ENCODE results near the gene ADAMTS12.
A peak's percentile ranks its signal among the peaks of the same experiment; 100 is the strongest.

ADAMTS12 gene

GRCh38 chr5:33824516-33825195 is 67.1 kb downstream of the ADAMTS12 start:
- no peak for TF ChIP-seq CTCF (IDR thresholded peaks at IDR 0.05; ENCODE audit: extremely low read depth, missing control alignments)
- peak; percentile 34 for DNase-seq (ENCODE audit: low spot score)

- no peak for DNase-seq (ENCODE audit: low spot score)
- no peak for TF ChIP-seq CTCF (IDR thresholded peaks at IDR 0.05; ENCODE audit: extremely low read depth, missing control alignments)
Measured at GRCh38 chr5:33817301-33817700, 74.5 kb downstream of the ADAMTS12 start.

GRCh38 chr5:33816791-33817190 is 75.0 kb downstream of the ADAMTS12 start:
- no peak for DNase-seq (ENCODE audit: low spot score)
- TF ChIP-seq CTCF (IDR thresholded peaks at IDR 0.05; ENCODE audit: extremely low read depth, missing control alignments) = no peak

- DNase-seq (ENCODE audit: low spot score) = no peak
- TF ChIP-seq CTCF (IDR thresholded peaks at IDR 0.05; ENCODE audit: extremely low read depth, missing control alignments) = no peak
Measured at GRCh38 chr5:33812746-33813145, 79.0 kb downstream of the ADAMTS12 start.

- DNase-seq (ENCODE audit: low spot score) = no peak
- TF ChIP-seq CTCF (IDR thresholded peaks at IDR 0.05; ENCODE audit: extremely low read depth, missing control alignments) = no peak
Measured at GRCh38 chr5:33810491-33811120, 81.2 kb downstream of the ADAMTS12 start.

- no peak for TF ChIP-seq CTCF (IDR thresholded peaks at IDR 0.05; ENCODE audit: extremely low read depth, missing control alignments)
- DNase-seq (ENCODE audit: low spot score) = no peak
Measured at GRCh38 chr5:33809936-33810335, 81.9 kb downstream of the ADAMTS12 start.

- no peak for DNase-seq (ENCODE audit: low spot score)
- no peak for TF ChIP-seq CTCF (IDR thresholded peaks at IDR 0.05; ENCODE audit: extremely low read depth, missing control alignments)
Measured at GRCh38 chr5:33808699-33809098, 83.1 kb downstream of the ADAMTS12 start.
